ENCODE measurements around the gene BPIFA2.

GRCh38 chr20:33188421-33188820 is 20.5 kb downstream of the BPIFA2 start:
- TF ChIP-seq CTCF (IDR thresholded peaks at IDR 0.05 in 8 of 11, conservative IDR thresholded peaks at IDR 0.05 in 3 of 11) (no peak), POLR2A (IDR thresholded peaks at IDR 0.05) (no peak)

All from spleen (tissue), 7 donors.